Iris pigment epithelial cell (primary cell): ENCODE results near the gene ANKUB1.
"Not testable (repeated sequence)": the region's sequence is repeated elsewhere in the genome, so short reads cannot be mapped to it uniquely, and the experiment has no call there.

Experiments
- DNase-seq: peaks from one replicate; pipeline ENCODE4 v3.0.0-alpha.2; 2011; ENCODE audit warnings: low read depth

Gene ANKUB1, protein sequence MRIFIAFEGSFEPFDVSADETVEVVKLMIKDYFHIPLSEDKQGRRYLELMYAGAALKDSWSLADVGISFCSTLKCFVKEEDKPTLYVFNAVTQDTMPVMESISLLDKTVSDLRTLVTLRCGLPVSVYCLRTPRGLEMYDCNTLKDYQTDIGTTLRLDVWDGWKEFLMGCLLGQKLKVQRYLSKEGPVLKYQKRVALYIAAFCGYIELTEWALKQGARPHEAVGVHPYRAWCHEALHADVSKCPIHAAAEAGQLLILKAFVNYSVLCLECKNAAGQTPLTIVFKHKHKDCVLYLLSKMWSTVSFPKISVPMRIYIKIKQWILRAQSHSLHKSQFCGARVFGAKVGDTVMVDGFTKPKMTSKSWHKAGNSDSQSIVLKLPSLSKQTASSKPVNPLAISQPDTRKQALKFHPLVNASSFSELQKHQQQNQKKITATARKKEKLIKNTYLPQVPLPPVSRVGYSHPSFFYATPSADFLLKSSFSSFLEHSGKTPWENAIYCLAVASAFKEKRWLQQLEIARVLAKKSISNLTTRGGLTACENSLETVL

DNA sequence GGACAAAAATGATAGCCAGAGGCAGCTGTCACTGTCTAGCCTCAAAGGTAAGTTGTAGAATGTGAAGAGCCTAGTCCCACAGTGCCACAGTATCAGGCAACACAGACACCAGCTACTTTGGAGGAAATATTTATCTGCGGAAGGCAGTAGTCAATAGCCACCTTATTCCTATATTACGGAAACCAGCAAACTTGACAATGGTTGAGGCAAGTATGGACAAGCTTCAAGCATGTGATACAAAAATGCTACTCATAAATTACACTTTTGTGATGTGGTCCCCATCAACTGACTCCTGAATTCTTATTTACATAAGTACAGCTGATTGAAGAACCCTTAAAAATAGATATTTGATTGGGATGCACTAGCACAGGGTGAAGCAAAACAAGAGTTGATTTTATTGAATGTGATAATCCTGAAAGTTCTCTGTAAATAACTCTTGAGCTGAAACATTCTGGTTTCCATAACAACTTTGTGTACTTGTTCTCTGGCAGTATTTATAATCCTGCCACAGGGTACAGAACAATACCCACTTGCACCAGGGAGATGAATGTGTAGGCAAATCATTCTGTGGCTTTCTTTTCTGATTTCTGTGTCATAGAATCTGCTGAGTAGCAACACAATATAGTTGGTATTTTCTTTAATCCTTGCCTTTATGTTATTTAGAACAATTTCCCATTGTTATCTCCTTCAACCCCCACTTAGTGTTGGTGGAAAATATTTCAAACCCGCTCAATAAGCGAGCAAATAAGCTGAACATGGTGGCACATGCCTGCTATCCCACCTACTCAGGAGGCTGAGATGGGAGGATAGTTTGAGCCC, at the start of gene ANKUB1:
Gene ANKUB1, minus strand, starts transcription at position 103 of the 819 bp plus-strand sequence. CDS start 188 bp downstream, outside the sequence.
- DNase-seq: no peak

DNA sequence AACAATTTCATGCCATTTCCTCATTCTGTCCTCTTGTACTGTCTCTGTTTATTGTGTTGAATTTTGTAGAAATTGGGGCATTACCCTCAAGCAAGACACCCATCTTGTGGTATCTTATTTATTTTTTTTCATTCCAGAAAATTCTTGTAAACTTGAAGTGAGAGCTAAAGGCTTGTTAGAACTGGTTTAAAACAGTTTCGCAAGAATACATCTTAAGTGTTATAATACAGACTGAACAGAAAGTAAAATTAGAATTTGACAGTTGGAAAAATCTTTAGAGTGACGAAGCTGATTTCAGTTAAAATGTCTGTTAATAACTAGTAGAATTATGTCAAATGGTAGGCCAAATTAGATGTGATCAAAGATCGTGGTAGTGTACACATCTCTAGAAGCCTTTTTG, 47.5 kb upstream of the ANKUB1 start:
- peak; percentile 11 for DNase-seq

DNA sequence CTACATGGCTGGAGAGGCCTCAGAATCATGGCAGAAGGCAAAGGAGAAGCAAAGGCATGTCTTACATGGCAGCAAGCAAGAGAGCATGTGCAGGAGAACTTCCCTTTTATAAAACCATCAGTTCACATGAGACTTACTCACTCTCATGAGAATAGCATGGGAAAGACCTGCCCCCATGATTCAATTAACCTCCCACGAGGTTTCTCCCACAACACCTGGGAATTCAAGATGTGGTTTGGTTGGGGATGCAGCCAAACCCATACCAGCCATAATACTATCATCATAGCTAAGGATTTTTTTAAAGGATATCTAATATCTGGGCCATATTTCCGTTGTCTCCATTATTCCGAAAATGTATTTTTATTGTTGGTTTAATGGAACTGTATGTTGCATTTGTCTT, 47.1 kb upstream of the ANKUB1 start:
- DNase-seq: peak; percentile 6

DNA sequence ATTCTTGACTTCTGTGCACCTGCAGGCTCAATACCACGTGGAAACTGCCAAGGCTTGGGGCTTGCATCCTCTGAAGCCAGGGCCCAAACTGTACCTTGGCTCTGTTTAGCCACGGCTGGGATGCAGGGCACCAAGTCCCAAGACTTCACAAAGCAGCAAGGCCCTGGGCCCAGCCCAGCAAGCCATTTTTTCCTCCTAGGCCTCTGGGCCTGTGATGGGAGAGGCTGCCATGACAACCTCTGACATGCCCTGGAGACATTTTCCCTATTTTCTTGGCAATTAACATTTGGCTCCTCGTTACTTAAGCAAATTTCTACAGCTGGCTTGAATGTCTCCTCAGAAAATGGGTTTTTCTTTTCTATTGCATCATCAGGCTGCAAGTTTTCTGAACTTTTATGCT, 46.1 kb upstream of the ANKUB1 start:
- not testable (repeated sequence) for DNase-seq

DNA sequence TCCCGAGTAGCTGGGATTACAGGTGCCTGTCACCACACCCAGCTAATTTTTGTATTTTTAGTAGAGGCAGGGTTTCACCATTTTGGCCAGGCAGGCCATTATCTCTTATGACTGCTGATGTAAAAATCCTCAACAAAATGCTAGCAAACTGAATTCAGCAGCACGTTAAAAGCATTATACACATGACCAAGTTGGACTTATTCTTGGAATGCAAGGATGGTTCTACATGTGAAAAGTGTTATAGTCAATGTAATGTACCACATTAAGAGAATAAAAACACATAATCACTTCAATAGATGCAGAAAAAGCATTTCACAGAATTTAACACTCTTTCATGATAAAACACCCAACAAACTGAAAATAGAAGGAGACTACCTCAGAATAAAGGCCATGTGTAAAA, 40.9 kb upstream of the ANKUB1 start:
- no peak for DNase-seq

DNA sequence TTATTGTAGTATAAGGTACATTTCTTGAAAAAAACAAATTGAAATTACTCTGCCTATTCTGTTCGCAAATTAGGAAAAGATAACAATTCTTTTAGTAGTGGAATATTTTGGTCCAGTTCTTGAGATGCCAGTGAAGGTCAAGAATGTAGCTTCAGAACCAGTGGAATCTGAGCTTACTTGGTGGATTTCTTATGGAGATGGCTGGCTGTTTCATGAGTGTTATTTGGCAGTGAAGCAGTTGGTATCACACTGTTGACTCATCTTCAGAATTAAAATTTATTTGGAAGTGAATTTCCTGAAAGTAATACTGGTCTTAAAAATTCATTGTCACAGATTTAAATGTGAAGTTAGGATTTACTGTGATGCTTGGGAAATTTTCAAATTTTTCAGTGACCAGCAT, 39.7 kb upstream of the ANKUB1 start:
- DNase-seq: peak; percentile 39

DNA sequence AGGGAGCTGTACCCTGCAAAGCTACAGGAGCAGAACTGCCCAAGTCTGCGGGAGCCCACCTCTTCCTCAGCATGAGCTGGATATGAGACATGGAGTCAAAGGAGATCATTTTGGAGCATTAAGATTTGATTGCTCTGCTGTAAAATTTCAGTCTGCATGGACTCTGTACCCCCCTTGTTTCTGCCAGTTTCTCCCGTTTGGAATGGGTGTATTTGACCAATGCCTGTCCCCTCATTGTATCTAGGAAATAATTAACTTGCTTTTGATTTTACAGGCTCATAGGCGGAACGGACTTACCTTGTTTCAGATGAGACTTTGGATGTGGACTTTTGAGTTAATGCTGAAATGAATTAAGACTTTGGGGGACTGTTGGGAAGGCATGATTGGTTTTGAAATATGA, 39.0 kb upstream of the ANKUB1 start:
- DNase-seq: no peak

DNA sequence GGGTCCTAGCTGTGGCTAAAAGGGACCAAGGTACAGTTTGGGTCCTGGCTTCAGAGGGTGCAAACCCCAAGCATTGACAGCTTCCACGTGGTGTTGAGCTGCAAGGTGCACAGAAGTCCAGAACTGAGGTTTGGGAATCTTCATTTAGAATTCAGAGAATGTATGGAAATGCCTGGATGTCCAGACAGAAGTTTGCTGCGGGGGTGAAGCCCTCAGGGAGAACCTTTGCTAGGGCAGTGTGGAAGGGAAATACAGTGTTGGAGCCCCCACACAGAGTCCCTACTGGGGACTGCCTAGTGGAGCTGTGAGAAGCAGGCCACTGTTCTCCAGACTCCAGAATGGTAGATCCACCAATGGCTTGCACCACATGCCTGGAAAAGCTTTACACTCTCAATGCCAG, 38.5 kb upstream of the ANKUB1 start:
- DNase-seq: no peak

DNA sequence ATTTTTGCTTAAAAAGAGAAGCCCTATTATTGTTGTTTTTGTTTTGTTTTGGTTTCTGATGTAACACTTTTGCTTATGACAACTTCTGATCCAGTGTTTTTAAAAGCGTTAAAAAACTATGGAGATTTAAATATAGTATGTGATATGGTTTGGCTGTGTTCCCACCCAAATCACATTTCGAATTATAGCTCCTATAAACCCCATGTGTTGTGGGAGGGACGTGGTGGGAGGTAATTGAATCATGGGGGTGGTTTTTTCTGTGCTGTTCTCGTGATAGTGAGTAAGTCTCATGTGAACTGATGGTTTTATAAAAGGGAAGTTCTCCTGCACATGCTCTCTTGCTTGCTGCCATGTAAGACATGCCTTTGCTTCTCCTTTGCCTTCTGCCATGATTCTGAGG, 37.3 kb upstream of the ANKUB1 start:
- DNase-seq: not testable (repeated sequence)

DNA sequence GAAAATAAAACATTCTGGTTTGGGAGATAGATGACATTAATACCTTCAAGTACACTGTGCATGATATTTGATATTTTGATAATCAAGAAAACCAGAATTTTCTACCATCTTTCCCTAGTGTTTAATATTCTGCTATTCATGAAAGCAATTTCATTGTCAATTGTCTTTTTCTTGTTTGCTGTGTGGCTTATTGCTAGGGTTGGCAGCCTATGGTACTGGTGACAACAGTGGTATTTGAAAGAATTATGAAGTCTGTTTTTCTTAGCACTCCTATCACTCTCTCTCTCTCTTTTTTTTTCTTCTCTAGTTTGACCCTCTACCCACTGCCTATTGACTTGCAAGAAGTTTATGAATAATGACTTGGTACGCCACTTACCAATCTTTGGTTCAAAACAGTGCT, 36.0 kb upstream of the ANKUB1 start:
- no peak for DNase-seq

DNA sequence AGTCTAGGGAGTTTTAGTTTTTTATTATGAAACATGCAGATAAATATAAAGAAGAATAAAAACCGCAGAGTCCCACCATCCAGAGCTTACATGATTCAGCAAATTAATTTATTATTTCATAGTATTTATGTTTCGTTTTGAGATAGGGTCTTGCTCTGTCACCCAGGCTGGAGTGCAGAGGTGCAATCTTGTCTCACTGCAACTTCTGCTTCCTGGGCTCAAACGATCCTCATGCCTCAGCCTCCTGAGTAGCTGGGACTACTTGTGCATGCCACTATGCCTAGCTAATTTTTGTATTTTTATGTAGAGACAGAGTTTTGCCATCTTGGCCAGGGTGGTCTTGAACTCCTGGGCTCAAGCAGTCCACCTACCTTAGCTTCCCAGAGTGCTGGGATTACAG, 34.3 kb upstream of the ANKUB1 start:
- no peak for DNase-seq

DNA sequence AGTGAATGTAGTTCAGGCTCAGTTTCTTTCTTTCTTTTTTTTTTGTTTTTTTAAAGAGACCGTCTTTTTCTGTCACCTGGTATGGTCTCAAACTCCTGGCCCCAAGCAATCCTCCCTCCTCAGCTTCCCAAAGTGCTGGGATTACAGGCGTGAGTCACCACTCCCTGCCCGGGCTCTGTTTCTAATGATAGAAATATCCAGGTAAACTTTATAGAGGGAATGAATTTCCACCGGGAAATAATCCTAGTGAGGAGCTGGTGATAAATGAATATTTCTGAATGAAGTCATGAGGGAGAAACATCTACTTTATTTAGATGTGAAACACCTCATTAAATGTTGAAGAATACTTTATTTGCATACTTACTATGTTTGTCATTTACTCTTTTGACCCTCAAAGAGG, 27.8 kb upstream of the ANKUB1 start:
- DNase-seq: no peak

DNA sequence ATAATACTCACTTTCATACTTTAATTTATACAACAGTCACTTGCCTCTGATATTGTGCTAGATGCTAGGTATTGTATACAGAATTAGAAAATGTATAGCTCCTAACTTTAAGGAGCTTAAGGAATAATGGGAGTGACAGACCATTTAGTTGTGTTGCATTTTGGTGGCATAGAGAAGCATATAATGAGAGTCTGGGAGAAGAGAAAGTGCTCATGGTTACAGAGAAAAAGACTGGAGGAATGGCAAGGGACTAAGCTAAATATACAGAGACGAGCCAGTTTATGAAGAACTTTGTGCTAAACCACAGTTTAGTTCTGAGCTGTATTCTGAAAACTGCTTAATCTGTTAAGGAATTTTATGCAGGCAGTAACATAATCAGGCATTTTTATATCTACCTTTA, 27.1 kb upstream of the ANKUB1 start:
- DNase-seq: no peak

DNA sequence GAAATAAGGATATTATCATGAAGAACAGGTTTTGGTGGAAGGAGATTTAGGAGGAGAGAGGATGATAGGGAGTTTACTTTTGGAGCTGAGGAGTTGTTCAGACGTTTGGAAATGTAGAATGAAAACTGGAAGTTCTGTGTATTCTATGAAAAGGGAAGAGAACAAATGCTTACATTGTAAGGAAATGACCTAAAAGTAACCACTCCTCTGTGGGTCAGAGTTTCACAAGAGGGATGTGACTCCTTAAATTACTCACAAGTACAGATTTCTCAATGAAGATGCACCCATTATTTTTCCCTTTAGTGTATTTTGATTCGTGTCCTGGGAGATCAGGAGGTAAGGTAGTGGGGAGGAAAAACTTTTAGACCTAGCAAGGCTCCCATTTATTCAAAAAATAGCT, 24.6 kb upstream of the ANKUB1 start:
- peak; percentile 90 for DNase-seq

DNA sequence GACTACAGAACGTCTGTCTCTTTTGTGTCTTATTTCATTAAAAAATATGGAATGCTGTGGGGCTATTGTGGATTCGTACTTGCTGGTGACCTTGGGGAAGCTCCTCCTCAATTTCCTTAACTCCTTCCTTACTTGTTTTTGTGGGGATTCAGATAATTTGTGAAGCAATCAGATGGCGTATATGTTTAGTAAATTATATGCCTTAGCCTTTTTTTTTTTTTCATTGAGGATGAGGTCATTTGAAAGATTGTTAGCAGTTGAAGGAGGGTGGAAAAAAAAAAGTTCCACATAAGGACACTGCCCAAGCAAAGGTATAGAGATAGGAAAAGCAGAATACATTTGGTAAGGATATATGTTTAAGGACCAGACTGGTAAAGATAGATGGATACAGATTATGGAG, 24.0 kb upstream of the ANKUB1 start:
- no peak for DNase-seq

DNA sequence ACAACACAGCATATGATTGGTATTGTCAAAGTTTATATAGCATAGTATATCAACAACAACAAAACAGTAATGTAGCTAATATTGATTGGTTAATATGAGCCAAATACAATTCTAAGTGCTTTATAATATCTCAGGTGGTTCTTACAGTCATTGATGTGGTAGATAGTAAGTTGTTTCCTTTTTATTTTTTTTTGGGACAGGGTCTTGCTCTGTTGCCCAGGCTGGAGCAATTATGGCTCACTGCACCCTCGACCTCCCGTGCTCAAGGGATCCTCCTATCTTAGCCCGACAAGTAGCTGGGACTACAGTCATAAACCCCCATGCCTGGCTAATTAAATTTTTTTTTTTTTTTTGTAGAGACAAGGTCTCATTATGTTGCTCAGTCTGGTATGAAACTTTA, 23.4 kb upstream of the ANKUB1 start:
- DNase-seq: no peak

DNA sequence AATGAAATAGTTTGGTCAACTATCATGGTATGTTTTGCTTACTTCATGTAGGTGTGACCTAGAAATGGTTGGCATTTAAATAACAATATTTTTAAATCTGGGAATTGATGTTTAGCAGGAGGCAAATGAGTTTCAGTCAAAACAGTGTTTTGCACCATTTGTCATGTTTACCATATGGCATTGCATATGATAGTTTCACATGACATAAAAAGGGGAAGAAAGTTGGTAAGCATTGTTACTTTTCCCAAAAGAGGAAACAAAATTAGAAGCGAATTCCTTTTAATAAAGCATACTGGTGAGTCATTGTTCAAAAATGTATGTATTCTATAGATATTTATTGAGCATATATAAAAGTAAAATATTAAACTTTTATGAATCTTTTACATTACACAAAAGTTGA, 23.0 kb upstream of the ANKUB1 start:
- DNase-seq: no peak

DNA sequence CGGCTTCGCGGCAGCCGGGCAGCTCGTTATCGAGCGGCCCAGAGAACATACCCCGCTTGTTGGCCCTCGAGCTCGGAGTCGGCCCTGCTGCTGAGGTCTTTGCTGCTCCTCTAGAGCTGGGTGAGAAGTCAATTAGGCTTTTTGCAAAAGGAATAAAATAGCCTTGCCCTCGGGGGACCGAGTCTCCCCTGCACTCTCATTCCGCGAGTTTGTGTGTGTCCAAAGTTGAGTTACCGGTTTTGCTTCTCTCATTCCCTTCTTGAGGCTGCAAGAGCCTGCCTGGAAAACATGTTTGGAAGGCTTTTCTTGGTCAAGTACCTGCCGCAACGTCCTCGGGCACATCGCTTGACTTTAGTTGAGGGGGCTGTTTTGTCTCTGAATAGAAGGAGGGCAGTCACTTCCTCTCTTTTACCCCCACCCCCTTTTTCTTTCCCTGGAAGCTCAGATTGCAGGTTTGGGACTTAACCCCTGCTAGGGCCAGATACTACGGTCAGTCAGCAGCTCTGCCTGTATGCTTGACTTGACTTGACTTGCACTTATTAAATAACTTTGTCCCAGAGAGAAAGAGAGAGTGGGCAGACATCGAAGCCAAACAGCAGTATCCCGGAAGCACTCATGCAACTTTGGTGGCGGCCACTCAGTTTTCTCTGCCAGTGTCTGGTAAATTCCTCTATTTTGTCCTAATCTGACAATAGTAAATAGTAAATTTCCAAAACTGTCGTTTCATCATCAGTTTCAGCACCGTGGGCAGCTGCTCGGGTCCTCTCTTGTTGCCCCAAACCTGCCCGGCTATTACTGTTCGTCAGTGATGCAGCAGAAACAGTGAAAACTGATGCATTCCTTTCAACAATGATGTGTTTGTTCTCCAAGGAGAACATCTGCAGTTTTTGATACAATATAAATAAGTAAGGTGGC, 21.3 kb upstream of the ANKUB1 start:
- DNase-seq: peak; percentile 52

DNA sequence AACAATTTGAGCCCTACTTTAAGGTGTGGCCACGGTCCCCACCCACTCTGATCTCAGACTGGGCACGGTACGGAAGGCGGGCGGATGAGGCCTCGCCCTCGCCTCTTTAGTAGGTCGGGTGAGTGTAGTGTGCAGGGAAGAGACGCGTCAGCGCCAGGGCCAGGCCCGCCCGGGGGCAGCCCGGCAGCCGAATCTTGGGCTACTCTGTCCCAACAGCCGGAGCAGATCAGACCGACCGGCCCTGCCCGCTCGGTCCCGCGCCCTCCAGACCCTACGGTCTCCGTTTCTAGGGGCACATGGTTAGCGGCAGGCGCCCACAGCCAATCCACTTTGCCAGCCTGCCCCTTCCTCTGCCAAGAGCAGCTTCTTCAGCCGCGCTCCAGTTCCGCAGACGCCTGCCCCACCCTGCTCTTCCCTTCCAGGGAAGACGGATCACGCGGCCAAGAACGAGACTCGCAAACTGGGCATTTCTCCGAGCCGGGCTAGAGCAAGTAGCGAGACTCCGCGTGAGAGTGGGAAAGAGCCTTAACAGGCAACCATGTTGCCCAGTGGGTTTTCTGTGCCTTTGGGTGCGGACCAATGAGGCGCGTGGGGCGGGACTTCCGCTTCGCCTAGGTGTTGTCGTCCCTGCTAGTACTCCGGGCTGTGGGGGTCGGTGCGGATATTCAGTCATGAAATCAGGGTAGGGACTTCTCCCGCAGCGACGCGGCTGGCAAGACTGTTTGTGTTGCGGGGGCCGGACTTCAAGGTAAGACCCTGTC, 20.4 kb upstream of the ANKUB1 start, which contains the start of gene RNF13:
Gene RNF13, plus strand, starts transcription at position 610 of the 761 bp plus-strand sequence. CDS start 32,812 bp downstream, outside the sequence.
- peak; percentile 96 for DNase-seq

DNA sequence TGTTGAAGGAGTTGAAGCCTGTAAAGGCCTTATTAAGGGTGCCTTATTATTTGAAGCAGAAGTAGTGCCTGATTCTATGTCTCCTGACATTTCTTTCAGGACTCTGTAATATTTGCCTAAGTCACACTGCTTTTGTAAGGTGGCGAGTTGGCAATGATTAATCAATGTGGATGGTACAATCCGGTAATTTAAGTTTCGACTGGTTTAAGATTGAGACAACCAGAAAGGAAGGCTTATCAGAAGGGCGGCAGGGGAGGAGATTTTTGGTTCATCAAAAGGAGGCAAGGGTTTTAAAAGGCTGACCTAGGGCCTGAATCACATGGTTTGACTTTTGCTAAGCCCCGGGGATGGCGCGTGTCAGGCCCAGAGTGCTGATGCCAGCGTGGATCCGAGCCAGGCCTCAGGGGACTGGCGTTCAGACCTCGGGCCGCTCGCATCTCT, 19.8 kb upstream of the ANKUB1 start:
- DNase-seq: no peak

DNA sequence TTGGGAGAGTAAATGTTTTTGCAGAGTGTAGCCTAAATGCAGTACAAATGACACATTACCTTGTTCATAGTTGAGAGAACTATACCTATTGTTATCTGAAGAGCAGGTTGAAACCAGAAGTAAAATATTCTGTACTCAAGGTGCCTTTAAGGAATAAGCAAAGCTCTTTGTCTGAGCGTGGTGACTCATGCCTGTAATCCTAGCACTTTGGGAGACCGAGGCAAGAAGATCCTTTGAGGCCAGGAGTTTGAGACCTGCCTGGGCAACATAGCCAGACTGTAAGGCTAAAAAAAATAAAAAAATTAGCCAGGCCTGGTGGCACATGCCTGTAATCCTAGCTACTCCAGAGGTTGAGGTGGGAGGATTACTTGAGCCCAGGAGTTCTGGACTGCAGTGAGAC, 18.5 kb upstream of the ANKUB1 start:
- DNase-seq: no peak
